Neuronal stem cell (in vitro differentiated cells): Measurements from ENCODE around the gene CYP19A1.

Experiments used
- DNase-seq: peaks from one replicate; pipeline ENCODE4 v3.0.0-alpha.2; 2013; ENCODE audit warnings: low spot score
- H2AFZ ChIP-seq: one replicate; pipeline ENCODE4 v1.6.1; 2013; ENCODE audit warnings: mild to moderate bottlenecking, low read length, inconsistent platforms
- H2AK5ac ChIP-seq: 2 replicates; pipeline ENCODE4 v1.6.1; 2013; ENCODE audit warnings: low read depth, mild to moderate bottlenecking, inconsistent platforms, low read length, moderate library complexity, mixed read lengths
- H2BK120ac ChIP-seq: 2 replicates; pipeline ENCODE4 v1.6.1; 2013; ENCODE audit warnings: low read depth, mild to moderate bottlenecking, inconsistent platforms, low read length, moderate library complexity, mixed read lengths
- H2BK12ac ChIP-seq: one replicate; pipeline ENCODE4 v1.6.1; 2013; ENCODE audit warnings: low read length, inconsistent platforms
- H2BK15ac ChIP-seq: 2 replicates; pipeline ENCODE4 v1.6.1; 2013; ENCODE audit warnings: mild to moderate bottlenecking, low read length, inconsistent platforms, mixed read lengths
- H2BK5ac ChIP-seq: one replicate; pipeline ENCODE4 v1.6.1; 2013; ENCODE audit warnings: inconsistent platforms, mild to moderate bottlenecking, low read length, moderate library complexity
- H3K14ac ChIP-seq: one replicate; pipeline ENCODE4 v1.6.1; 2013; ENCODE audit warnings: low read length, inconsistent platforms
- H3K18ac ChIP-seq: 2 replicates; pipeline ENCODE4 v1.6.1; 2013; ENCODE audit warnings: low read length, inconsistent platforms
- H3K23ac ChIP-seq: 2 replicates; pipeline ENCODE4 v1.6.1; 2013; ENCODE audit warnings: low read depth, mild to moderate bottlenecking, mixed read lengths, low read length, inconsistent platforms; ENCODE audit not compliant: poor library complexity
- H3K27ac ChIP-seq: replicated peaks from 3 replicates; pipeline ENCODE4 v1.5.1; 2013; ENCODE audit warnings: low read length, inconsistent platforms
- H3K27me3 ChIP-seq, 3 experiments: 2 replicates each; pipeline ENCODE4 v1.6.1; 2013; ENCODE audit warnings: low read length in 3 of 3, mild to moderate bottlenecking in 2 of 3, inconsistent platforms in 1 of 3, low read depth in 1 of 3, mixed read lengths in 1 of 3, moderate library complexity in 1 of 3; ENCODE audit not compliant: control insufficient read depth in 3 of 3, insufficient read depth in 3 of 3
- H3K36me3 ChIP-seq, 2 donors: replicated peaks in 1 of 2; 2 replicates each; pipeline ENCODE4 v1.6.1; 2013; ENCODE audit warnings: low read length in 2 of 2; ENCODE audit not compliant: control insufficient read depth in 2 of 2, insufficient read depth in 2 of 2
- H3K4ac ChIP-seq: 2 replicates; pipeline ENCODE4 v1.6.1; 2013; ENCODE audit warnings: inconsistent platforms, mild to moderate bottlenecking, low read length, moderate library complexity
- H3K4me1 ChIP-seq, 2 donors: 1 replicate in 1 of 2; 2 replicates in 1 of 2; pipeline ENCODE4 v1.6.1; 2013; ENCODE audit warnings: low read length in 2 of 2, low read depth in 1 of 2; ENCODE audit not compliant: control insufficient read depth in 2 of 2, insufficient read depth in 1 of 2
- H3K4me2 ChIP-seq: one replicate; pipeline ENCODE4 v1.6.1; 2013; ENCODE audit warnings: mild to moderate bottlenecking, low read length, inconsistent platforms; ENCODE audit not compliant: insufficient read depth, poor library complexity, severe bottlenecking
- H3K4me3 ChIP-seq, 2 donors: 2 replicates each; pipeline ENCODE4 v1.5.1; 2013; ENCODE audit warnings: low read length in 2 of 2, mild to moderate bottlenecking in 2 of 2, inconsistent platforms in 1 of 2, moderate library complexity in 1 of 2
- H3K79me1 ChIP-seq: one replicate; pipeline ENCODE4 v1.6.1; 2013; ENCODE audit warnings: low read depth, mild to moderate bottlenecking, inconsistent platforms, low read length, moderate library complexity
- H3K9ac ChIP-seq: one replicate; pipeline ENCODE4 v1.6.1; 2013; ENCODE audit warnings: mild to moderate bottlenecking, low read depth, low read length, inconsistent platforms; ENCODE audit not compliant: poor library complexity
- H3K9me3 ChIP-seq, 2 donors: replicated peaks in 1 of 2; 2 replicates each; pipeline versions ENCODE3 to v1.6.1; 2013; ENCODE audit warnings: low read length in 2 of 2, mild to moderate bottlenecking in 2 of 2, inconsistent platforms in 1 of 2, low read depth in 1 of 2, mixed read lengths in 1 of 2, moderate library complexity in 1 of 2; ENCODE audit not compliant: control insufficient read depth in 2 of 2, insufficient read depth in 1 of 2
- H4K8ac ChIP-seq: one replicate; pipeline ENCODE4 v1.6.1; 2013; ENCODE audit warnings: low read depth, mild to moderate bottlenecking, inconsistent platforms, low read length, moderate library complexity
- H4K91ac ChIP-seq: one replicate; pipeline ENCODE4 v1.6.1; 2013; ENCODE audit warnings: low read length, low read depth, mild to moderate bottlenecking, inconsistent platforms; ENCODE audit not compliant: poor library complexity
- WGBS, 2 donors: extraction: QIAGEN DNeasy Blood & Tissue Kit; methylation state at CpG; one replicate each; pipeline ENCODE4 v1.1.7; 2013; ENCODE audit warnings: missing lambda C conversion rate in 2 of 2, mixed read lengths in 1 of 2; ENCODE audit not compliant: insufficient read length in 2 of 2, insufficient replicate concordance in 1 of 2; ENCODE audit errors: extremely low coverage in 2 of 2; 5-methylcytosine and 5-hydroxymethylcytosine counted together

The CYP19A1 gene

GRCh38 chr15:51203797-51204196 lies 134.6 kb downstream of the CYP19A1 start:
- Histone ChIP-seq H2AK5ac (no peak overlapping the region), H4K8ac (no peak overlapping the region), H3K4me3 (no peak overlapping the region), H2AFZ (no peak overlapping the region), H3K36me3 (no peaks in the 10 kb centered on the region), H3K9me3 (no peaks in the 10 kb centered on the region), H3K4me2 (no peak overlapping the region), H3K9ac (no peak overlapping the region), H2BK15ac (no peak overlapping the region), H3K4ac (no peak overlapping the region), H4K91ac (no peak overlapping the region), H3K4me1 (peaks cover 0 to 12% of the 10 kb centered on the region in 2 donors), H3K27ac (no peak overlapping the region), H3K14ac (no peak overlapping the region), H2BK5ac (no peak overlapping the region), H2BK12ac (no peak overlapping the region), H3K18ac (no peak overlapping the region), H3K79me1 (no peaks in the 10 kb centered on the region), H3K23ac (no peak overlapping the region), H3K27me3 (no peaks in the 10 kb centered on the region), H2BK120ac (no peak overlapping the region)
- no CpG with 5 or more reads among the region's 2 CpGs for WGBS, 2 donors
- no peak for DNase-seq

- Histone ChIP-seq H3K9ac (no peak overlapping the region), H3K4ac (no peak overlapping the region), H2BK12ac (no peak overlapping the region), H2AK5ac (no peak overlapping the region), H3K23ac (no peak overlapping the region), H3K4me1 (peaks cover 0 to 10% of the 10 kb centered on the region in 2 donors), H4K8ac (no peak overlapping the region), H2BK15ac (no peak overlapping the region), H3K18ac (no peak overlapping the region), H3K4me3 (no peak overlapping the region), H3K14ac (no peak overlapping the region), H3K9me3 (no peaks in the 10 kb centered on the region), H3K79me1 (no peaks in the 10 kb centered on the region), H2BK5ac (no peak overlapping the region), H3K27me3 (no peaks in the 10 kb centered on the region), H3K27ac (no peak overlapping the region), H2BK120ac (no peak overlapping the region), H3K4me2 (no peak overlapping the region), H4K91ac (no peak overlapping the region), H2AFZ (no peak overlapping the region), H3K36me3 (no peaks in the 10 kb centered on the region)
- no CpG with 5 or more reads among the region's 3 CpGs for WGBS, 2 donors
- DNase-seq, result no peak
These were observed 135.6 kb downstream of the CYP19A1 start for GRCh38 chr15:51202783-51203182.

- Histone ChIP-seq H3K27ac (no peak overlapping the region), H2AFZ (no peak overlapping the region), H2AK5ac (no peak overlapping the region), H2BK120ac (no peak overlapping the region), H3K4ac (no peak overlapping the region), H3K23ac (no peak overlapping the region), H3K14ac (no peak overlapping the region), H3K9ac (no peak overlapping the region), H3K9me3 (no peaks in the 10 kb centered on the region), H3K27me3 (peaks cover 0 to 2% (median 0%) of the 10 kb centered on the region in 3 experiments), H4K8ac (no peak overlapping the region), H2BK5ac (no peak overlapping the region), H3K4me2 (no peak overlapping the region), H3K18ac (no peak overlapping the region), H4K91ac (no peak overlapping the region), H3K79me1 (no peaks in the 10 kb centered on the region), H3K4me1 (peaks cover 0 to 3% of the 10 kb centered on the region in 2 donors), H2BK12ac (no peak overlapping the region), H2BK15ac (no peak overlapping the region), H3K4me3 (no peak overlapping the region), H3K36me3 (no peaks in the 10 kb centered on the region)
- DNase-seq, result no peak
- no CpG with 5 or more reads among the region's 5 CpGs for WGBS, 2 donors
These were observed 136.8 kb downstream of the CYP19A1 start for GRCh38 chr15:51201581-51201980.

- no peak overlapping the region for H3K4ac ChIP-seq
- no peak overlapping the region for H2BK5ac ChIP-seq
- no peak overlapping the region for H3K4me3 ChIP-seq
- H3K9me3 ChIP-seq, result no peaks in the 10 kb centered on the region
- no peak overlapping the region for H3K9ac ChIP-seq
- no peak overlapping the region for H2AK5ac ChIP-seq
- H3K27me3 ChIP-seq, result peaks cover 0 to 4% (median 0%) of the 10 kb centered on the region in 3 experiments
- no peak overlapping the region for H3K14ac ChIP-seq
- no peak for DNase-seq
- H2AFZ ChIP-seq, result no peak overlapping the region
- H4K91ac ChIP-seq, result no peak overlapping the region
- H2BK15ac ChIP-seq, result no peak overlapping the region
- H3K79me1 ChIP-seq, result no peaks in the 10 kb centered on the region
- H3K23ac ChIP-seq, result no peak overlapping the region
- H3K18ac ChIP-seq, result no peak overlapping the region
- H4K8ac ChIP-seq, result no peak overlapping the region
- no peaks in the 10 kb centered on the region for H3K36me3 ChIP-seq
- no peak overlapping the region for H3K4me2 ChIP-seq
- no peak overlapping the region for H2BK120ac ChIP-seq
- H3K4me1 ChIP-seq, result peaks cover 0 to 3% of the 10 kb centered on the region in 2 donors
- no peak overlapping the region for H2BK12ac ChIP-seq
- no peak overlapping the region for H3K27ac ChIP-seq
- WGBS, 2 donors, result no CpG with 5 or more reads among the region's 3 CpGs
These were observed 137.6 kb downstream of the CYP19A1 start for GRCh38 chr15:51200792-51201191.
